Smooth muscle cell (in vitro differentiated cells): ENCODE data around the gene PDE6A. TPM values are rescaled to one million over a fixed set of nuclear protein-coding genes. Genes with fewer than 3 reads are reported as not detected.
"Not testable (repeated sequence)": the region's sequence is repeated elsewhere in the genome, so short reads cannot be mapped to it uniquely, and the experiment has no call there.

Source experiments
- DNase-seq: peaks from one replicate; lab custom pipeline; 2025; ENCODE audit not compliant: unreplicated experiment; lab: John Stamatoyannopoulos, UW
- H2AFZ ChIP-seq: fragments of 200-600 bp; sonication (generic); 2 replicates; pipeline ENCODE4 v1.6.0; 2016; ENCODE audit warnings: antibody characterized with exemption, low read depth, mild to moderate bottlenecking
- H3F3A ChIP-seq: fragments of 200-600 bp; sonication (generic); 2 replicates; pipeline ENCODE4 v1.6.0; 2017; ENCODE audit warnings: antibody characterized with exemption, low read depth
- H3K27ac ChIP-seq: fragments of 200-600 bp; sonication (generic); 2 replicates; pipeline ENCODE4 v1.5.1; 2016; ENCODE audit warnings: low read depth, mild to moderate bottlenecking
- H3K27me3 ChIP-seq: fragments of 200-600 bp; sonication (generic); 2 replicates; pipeline ENCODE4 v1.6.1; 2016; ENCODE audit warnings: low read depth, mild to moderate bottlenecking
- H3K36me3 ChIP-seq: fragments of 200-600 bp; sonication (generic); 2 replicates; pipeline ENCODE4 v1.5.1; 2016; ENCODE audit warnings: low read depth
- H3K4me1 ChIP-seq: fragments of 200-600 bp; sonication (generic); 2 replicates; pipeline ENCODE4 v1.5.1; 2016; ENCODE audit warnings: low read depth
- H3K4me2 ChIP-seq: fragments of 200-600 bp; sonication (generic); 2 replicates; pipeline ENCODE4 v1.6.0; 2016; ENCODE audit warnings: mild to moderate bottlenecking
- H3K4me3 ChIP-seq: fragments of 200-600 bp; sonication (generic); 2 replicates; pipeline ENCODE4 v1.5.1; 2016; ENCODE audit warnings: mild to moderate bottlenecking
- H3K79me2 ChIP-seq: fragments of 200-600 bp; sonication (generic); 2 replicates; pipeline ENCODE4 v1.6.0; 2016; ENCODE audit warnings: low read depth, mild to moderate bottlenecking
- H3K9ac ChIP-seq: fragments of 200-600 bp; sonication (generic); 2 replicates; pipeline ENCODE4 v1.6.0; 2016; ENCODE audit warnings: low read depth
- H3K9me3 ChIP-seq: fragments of 200-600 bp; sonication (generic); replicated peaks from 2 replicates; pipeline ENCODE4 v1.5.1; 2016; ENCODE audit warnings: low read depth
- H4K20me1 ChIP-seq: fragments of 200-600 bp; sonication (generic); 2 replicates; pipeline ENCODE4 v1.6.0; 2016; ENCODE audit warnings: low read depth
- CTCF ChIP-seq: fragments of 200-600 bp; sonication (generic); IDR thresholded peaks from 2 replicates; pipeline ENCODE4 v1.5.1; 2017; ENCODE audit warnings: borderline replicate concordance, mild to moderate bottlenecking, antibody characterized with exemption; ENCODE audit not compliant: insufficient read depth, poor library complexity, severe bottlenecking
- WGBS: methylation state at CpG from one replicate; pipeline ENCODE4 v1.1.7; 2016; ENCODE audit warnings: low lambda C conversion rate; 5-methylcytosine and 5-hydroxymethylcytosine counted together
- polyA plus RNA-seq: library from polyadenylated mRNA; unstranded; fragments of >200 nt; fragmentation: Nextera tagmentation; extraction: Ambion mirVana; gene quantifications from 2 replicates; pipeline ENCODE4 v1.2.1, GENCODE V29; 2016
- total RNA-seq: library from RNA; depleted of rRNA; stranded (reverse); fragments of >200 nt; gene quantifications from 2 replicates; pipeline ENCODE4 v1.2.3, GENCODE V29; 2014

Gene PDE6A
- total and polyA plus RNA-seq, 2 experiments from 2014 or later = 0.05 TPM; not detected in 1

GRCh38 chr5:149881069-149881622 is 63.4 kb downstream of the PDE6A start:
- Histone ChIP-seq H3K27me3 (no peaks in the 10 kb centered on the region), H3K4me2 (no peak overlapping the region), H4K20me1 (no peaks in the 10 kb centered on the region), H3K9ac (no peak overlapping the region), H3K9me3 (no peaks in the 10 kb centered on the region), H3K4me3 (no peak overlapping the region), H3K79me2 (no peaks in the 10 kb centered on the region), H3F3A (no peaks in the 10 kb centered on the region), H3K36me3 (no peaks in the 10 kb centered on the region), H3K4me1 (no peaks in the 10 kb centered on the region), H3K27ac (no peak overlapping the region), H2AFZ (no peak overlapping the region)
- no peak for DNase-seq
- no peak for TF ChIP-seq CTCF
- 87% methylated on average over 4 of the region's 4 CpGs for WGBS

GRCh38 chr5:149879593-149879992 is 65.0 kb downstream of the PDE6A start:
- H3K27me3 ChIP-seq, H3K4me3 ChIP-seq, H3K27ac ChIP-seq, DNase-seq, H3K9ac ChIP-seq, H3F3A ChIP-seq, H3K36me3 ChIP-seq, H3K4me2 ChIP-seq, H3K79me2 ChIP-seq, H4K20me1 ChIP-seq, H2AFZ ChIP-seq, H3K9me3 ChIP-seq, H3K4me1 ChIP-seq: not testable (repeated sequence)
- 81% methylated on average over 2 of the region's 2 CpGs for WGBS

- 70% methylated on average over 7 of the region's 7 CpGs for WGBS
- Histone ChIP-seq H3K79me2 (no peaks in the 10 kb centered on the region), H4K20me1 (no peaks in the 10 kb centered on the region), H3K4me3 (no peak overlapping the region), H3F3A (no peaks in the 10 kb centered on the region), H3K9me3 (no peaks in the 10 kb centered on the region), H3K4me2 (no peak overlapping the region), H3K27me3 (no peaks in the 10 kb centered on the region), H3K4me1 (no peaks in the 10 kb centered on the region), H2AFZ (no peak overlapping the region), H3K27ac (no peak overlapping the region), H3K36me3 (no peaks in the 10 kb centered on the region), H3K9ac (no peak overlapping the region)
- TF ChIP-seq CTCF = no peak
- no peak for DNase-seq
Measured at GRCh38 chr5:149878371-149878770, 66.2 kb downstream of the PDE6A start.

GRCh38 chr5:149873896-149874295 is 70.7 kb downstream of the PDE6A start:
- H3K79me2 ChIP-seq = no peaks in the 10 kb centered on the region
- no peak overlapping the region for H3K9ac ChIP-seq
- no peaks in the 10 kb centered on the region for H3K9me3 ChIP-seq
- no peaks in the 10 kb centered on the region for H3K27me3 ChIP-seq
- no peak for DNase-seq
- H2AFZ ChIP-seq = no peak overlapping the region
- no peaks in the 10 kb centered on the region for H3K36me3 ChIP-seq
- no peaks in the 10 kb centered on the region for H4K20me1 ChIP-seq
- no peaks in the 10 kb centered on the region for H3K4me1 ChIP-seq
- no peaks in the 10 kb centered on the region for H3F3A ChIP-seq
- H3K4me2 ChIP-seq = no peak overlapping the region
- H3K4me3 ChIP-seq = no peak overlapping the region
- H3K27ac ChIP-seq = no peak overlapping the region
- whole genome bisulfite sequencing = 80% methylated on average over 1 of the region's 1 CpG
- TF ChIP-seq CTCF = no peak
